CD4-positive, CD25-positive, alpha-beta regulatory T cell (primary cell): ENCODE results near the gene PPIF. TPM values are rescaled to one million over a fixed set of nuclear protein-coding genes. Genes with fewer than 3 reads are reported as not detected.

ENCODE experiments used
- ATAC-seq, 2 donors: fragments of 150-1000 bp; cut with Tn5 transposase; one replicate each; pipeline ENCODE4 v1.10.0; 2021; ENCODE audit warnings: low read depth in 2 of 2, moderate number of reproducible peaks in 2 of 2, moderate library complexity in 1 of 2
- DNase-seq, 3 donors: peaks; one replicate each; pipeline versions ENCODE4 v3.0.0 to v3.0.0-alpha.2; 2012 to 2022; ENCODE audit warnings: mixed read lengths in 1 of 3
- H3K27ac ChIP-seq: one replicate; pipeline ENCODE4 v1.7.0; 2013; ENCODE audit warnings: mild to moderate bottlenecking, low read length; ENCODE audit not compliant: insufficient read depth, poor library complexity, severe bottlenecking
- H3K27me3 ChIP-seq: one replicate; pipeline ENCODE4 v1.7.0; 2013; ENCODE audit warnings: low read length; ENCODE audit not compliant: control insufficient read depth, insufficient read depth
- H3K36me3 ChIP-seq: one replicate; pipeline ENCODE4 v1.7.0; 2013; ENCODE audit warnings: mild to moderate bottlenecking, low read length, moderate library complexity; ENCODE audit not compliant: control insufficient read depth, insufficient read depth
- H3K4me1 ChIP-seq: 2 replicates; pipeline ENCODE4 v1.7.0; 2013; ENCODE audit warnings: mild to moderate bottlenecking, low read length; ENCODE audit not compliant: insufficient read depth, control insufficient read depth, poor library complexity, severe bottlenecking
- H3K4me3 ChIP-seq: one replicate; pipeline ENCODE4 v1.7.0; 2013; ENCODE audit warnings: low read depth, mild to moderate bottlenecking, low read length, moderate library complexity
- H3K9me3 ChIP-seq, 2 experiments: 1 replicate in 1 of 2; 2 replicates in 1 of 2; pipeline ENCODE4 v1.7.0; 2013; ENCODE audit warnings: low read length in 2 of 2, mild to moderate bottlenecking in 1 of 2, moderate library complexity in 1 of 2; ENCODE audit not compliant: control insufficient read depth in 2 of 2
- H3K27ac Mint-ChIP-seq, 3 donors: one replicate each; pipeline ENCODE4 v1.8.0; 2020 to 2022; ENCODE audit warnings: mild to moderate bottlenecking in 3 of 3, mixed read lengths in 3 of 3, moderate library complexity in 2 of 3
- H3K27me3 Mint-ChIP-seq: one replicate; pipeline ENCODE4 v1.8.0; 2022; ENCODE audit warnings: mild to moderate bottlenecking, mixed read lengths
- H3K36me3 Mint-ChIP-seq: one replicate; pipeline ENCODE4 v1.8.0; 2020; ENCODE audit warnings: mixed read lengths
- H3K4me1 Mint-ChIP-seq, 4 donors: one replicate each; pipeline ENCODE4 v1.8.0; 2020 to 2022; ENCODE audit warnings: mixed read lengths in 4 of 4, mild to moderate bottlenecking in 1 of 4
- H3K4me3 Mint-ChIP-seq, 4 donors: one replicate each; pipeline ENCODE4 v1.8.0; 2020 to 2022; ENCODE audit warnings: mild to moderate bottlenecking in 4 of 4, mixed read lengths in 4 of 4, moderate library complexity in 3 of 4
- H3K9me3 Mint-ChIP-seq, 7 donors: one replicate each; pipeline ENCODE4 v1.8.0; 2020 to 2022; ENCODE audit warnings: mixed read lengths in 7 of 7, mild to moderate bottlenecking in 3 of 7, moderate library complexity in 2 of 7
- polyA plus RNA-seq, 4 donors: library from polyadenylated mRNA; unstranded; fragments of 300-500 nt; fragmentation: Illumina TruSeq; gene quantifications; one replicate each; pipeline ENCODE4 v1.2.3, GENCODE V29; 2021
- total RNA-seq: library from RNA; stranded (reverse); gene quantifications from one replicate; pipeline ENCODE4 v1.2.3, GENCODE V29; 2022

Gene PPIF
- total and polyA plus RNA-seq, 5 donors from 2014 or later: 15.5 to 60.2 (median 18.0) TPM

- no peaks in the 10 kb centered on the region for H3K36me3 Mint-ChIP-seq
- ATAC-seq (no peak), DNase-seq (no peak)
- no peaks in the 10 kb centered on the region for H3K27me3 Mint-ChIP-seq
- H3K27ac Mint-ChIP-seq: peak overlapping the region in 1 of 3 donors; percentile 16
- peak overlapping the region in 1 of 4 donors; percentile 19 for H3K4me3 Mint-ChIP-seq
- Histone ChIP-seq H3K4me3 (no peak overlapping the region), H3K36me3 (no peaks in the 10 kb centered on the region), H3K27me3 (no peaks in the 10 kb centered on the region), H3K27ac (no peak overlapping the region), H3K4me1 (peaks cover 8% of the 10 kb centered on the region), H3K9me3 (no peaks in the 10 kb centered on the region)
- H3K9me3 Mint-ChIP-seq: no peaks in the 10 kb centered on the region
- H3K4me1 Mint-ChIP-seq: peaks cover 0 to 18% (median 7%) of the 10 kb centered on the region in 4 donors
Measured at GRCh38 chr10:79342295-79342761, 4.9 kb upstream of the PPIF start.

GRCh38 chr10:79342811-79343561 lies 4.3 kb upstream of the PPIF start:
- H3K4me1 ChIP-seq: peaks cover 12% of the 10 kb centered on the region
- no peaks in the 10 kb centered on the region for H3K36me3 ChIP-seq
- no peaks in the 10 kb centered on the region for H3K27me3 ChIP-seq
- no peak overlapping the region for H3K27ac ChIP-seq
- Mint-ChIP-seq H3K9me3 (no peaks in the 10 kb centered on the region), H3K4me1 (peaks cover 0 to 19% (median 9%) of the 10 kb centered on the region in 4 donors), H3K27me3 (no peaks in the 10 kb centered on the region), H3K36me3 (no peaks in the 10 kb centered on the region), H3K4me3 (peak overlapping the region in 1 of 4 donors; percentile 9), H3K27ac (no peak overlapping the region)
- DNase-seq (no peak), ATAC-seq (no peak)
- H3K9me3 ChIP-seq: no peaks in the 10 kb centered on the region
- H3K4me3 ChIP-seq: no peak overlapping the region

GRCh38 chr10:79344502-79345195 lies 2.6 kb upstream of the PPIF start:
- Histone ChIP-seq H3K27me3 (no peaks in the 10 kb centered on the region), H3K27ac (no peak overlapping the region), H3K9me3 (no peaks in the 10 kb centered on the region), H3K36me3 (peaks cover 3% of the 10 kb centered on the region), H3K4me3 (no peak overlapping the region), H3K4me1 (peaks cover 25% of the 10 kb centered on the region)
- Mint-ChIP-seq H3K9me3 (no peaks in the 10 kb centered on the region), H3K4me1 (peaks cover 0 to 34% (median 19%) of the 10 kb centered on the region in 4 donors), H3K4me3 (peak overlapping the region in 1 of 4 donors; percentile 70), H3K27me3 (no peaks in the 10 kb centered on the region), H3K27ac (no peak overlapping the region), H3K36me3 (peaks cover 3% of the 10 kb centered on the region)
- ATAC-seq (no peak), DNase-seq (no peak)

- no peaks in the 10 kb centered on the region for H3K27me3 Mint-ChIP-seq
- DNase-seq (no peak), ATAC-seq (no peak)
- no peak overlapping the region for H3K27ac ChIP-seq
- H3K4me3 Mint-ChIP-seq: peak overlapping the region in 2 of 4 donors; percentile 70 to 93
- H3K36me3 ChIP-seq: peaks cover 11% of the 10 kb centered on the region
- peaks cover 11% of the 10 kb centered on the region for H3K36me3 Mint-ChIP-seq
- H3K4me1 ChIP-seq: peaks cover 28% of the 10 kb centered on the region
- no peak overlapping the region for H3K27ac Mint-ChIP-seq
- H3K4me1 Mint-ChIP-seq: peaks cover 0 to 41% (median 18%) of the 10 kb centered on the region in 4 donors
- no peaks in the 10 kb centered on the region for H3K9me3 Mint-ChIP-seq
- no peaks in the 10 kb centered on the region for H3K9me3 ChIP-seq
- H3K4me3 ChIP-seq: no peak overlapping the region
- no peaks in the 10 kb centered on the region for H3K27me3 ChIP-seq
Measured at GRCh38 chr10:79345241-79346011, 1.8 kb upstream of the PPIF start.

- ATAC-seq (no peak), DNase-seq (no peak)
- peaks cover 11% of the 10 kb centered on the region for H3K36me3 Mint-ChIP-seq
- peaks cover 28% of the 10 kb centered on the region for H3K4me1 ChIP-seq
- H3K4me3 ChIP-seq: no peak overlapping the region
- H3K27me3 ChIP-seq: no peaks in the 10 kb centered on the region
- H3K4me1 Mint-ChIP-seq: peaks cover 0 to 41% (median 18%) of the 10 kb centered on the region in 4 donors
- peaks cover 17% of the 10 kb centered on the region for H3K36me3 ChIP-seq
- H3K9me3 Mint-ChIP-seq: no peaks in the 10 kb centered on the region
- H3K4me3 Mint-ChIP-seq: peak overlapping the region in 3 of 4 donors; percentile 52 to 70 (median 67)
- H3K27ac ChIP-seq: no peak overlapping the region
- H3K27me3 Mint-ChIP-seq: no peaks in the 10 kb centered on the region
- H3K9me3 ChIP-seq: no peaks in the 10 kb centered on the region
- no peak overlapping the region for H3K27ac Mint-ChIP-seq
Measured at GRCh38 chr10:79346012-79346340, 1.3 kb upstream of the PPIF start.

GRCh38 chr10:79346388-79347225 lies 662 bp upstream of the PPIF start:
- no peak overlapping the region for H3K4me3 ChIP-seq
- peaks cover 28% of the 10 kb centered on the region for H3K4me1 ChIP-seq
- peak overlapping the region in 1 of 3 donors; percentile 95 for H3K27ac Mint-ChIP-seq

More at GRCh38 chr10:79346388-79347225, 662 bp upstream of the PPIF start:
- no peaks in the 10 kb centered on the region for H3K27me3 Mint-ChIP-seq
- Histone ChIP-seq H3K27ac (peak overlapping the region; percentile 84), H3K27me3 (no peaks in the 10 kb centered on the region), H3K36me3 (peaks cover 23% of the 10 kb centered on the region), H3K9me3 (no peaks in the 10 kb centered on the region)
- no peaks in the 10 kb centered on the region for H3K9me3 Mint-ChIP-seq
- ATAC-seq: no peak
- DNase-seq: no peak
- peaks cover 11% of the 10 kb centered on the region for H3K36me3 Mint-ChIP-seq
- H3K4me3 Mint-ChIP-seq: peak overlapping the region; percentile 52 to 70 (median 62)
- H3K4me1 Mint-ChIP-seq: peaks cover 0 to 41% (median 18%) of the 10 kb centered on the region in 4 donors
